ENCODE data around the gene NPTN. TPM values are rescaled to one million over a fixed set of nuclear protein-coding genes. Genes with fewer than 3 reads are reported as not detected.

NPTN gene
- total and polyA plus RNA-seq, 9 of the 15 experiments (the other 6 are each of a cell fraction or from before 2014, with no cell fraction given), result 9.6 to 48.5 (median 21.7) TPM

GRCh38 chr15:73593304-73594074 lies 39.7 kb downstream of the NPTN start (continued):
- TF ChIP-seq ZNF655 (CRISPR knock-in tag; IDR thresholded peaks at IDR 0.05) (no peak), MAZ (CRISPR knock-in tag; conservative IDR thresholded peaks at IDR 0.05 in 1 of 2, IDR thresholded peaks at IDR 0.05 in 1 of 2) (no peak), SPI1 (IDR thresholded peaks at IDR 0.05; ENCODE audit: borderline replicate concordance, low read depth, low read length) (peak; percentile 58; the same call in 1 of the 2 replicates), ESRRB (CRISPR knock-in tag; IDR thresholded peaks at IDR 0.05; ENCODE audit: borderline replicate concordance) (no peak), RFX5 (IDR thresholded peaks at IDR 0.05; ENCODE audit: low read depth, low read length) (no peak), ZNF511 (CRISPR knock-in tag; IDR thresholded peaks at IDR 0.05) (no peak), ZNF512 (tag; IDR thresholded peaks at IDR 0.05) (0 out of 2 replicates have a peak, but pooled peaks have one; percentile 18), THAP7 (CRISPR knock-in tag; IDR thresholded peaks at IDR 0.05) (no peak), IRF2 (CRISPR knock-in tag; IDR thresholded peaks at IDR 0.05) (no peak), ZBTB9 (CRISPR knock-in tag; IDR thresholded peaks at IDR 0.05) (peak; percentile 61; the same call in 1 of the 2 replicates), TCFL5 (CRISPR knock-in tag; conservative IDR thresholded peaks at IDR 0.05) (no peak), MTA3 (IDR thresholded peaks at IDR 0.05; ENCODE audit: borderline replicate concordance) (no peak), MCM5 (IDR thresholded peaks at IDR 0.05; ENCODE audit: low read depth) (no peak), HINFP (tag; conservative IDR thresholded peaks at IDR 0.05; ENCODE audit: low read depth) (no peak), TEAD1 (CRISPR knock-in tag; IDR thresholded peaks at IDR 0.05) (peak in 1 of 2 experiments; percentile 56; a peak in 1 of 4 replicates), ATF2 (CRISPR knock-in tag; IDR thresholded peaks at IDR 0.05) (no peak)
